Ecto neural progenitor cell (in vitro differentiated cells): ENCODE measurements around the gene CSTB.

Experiments used
- DNase-seq: peaks from one replicate; pipeline ENCODE4 v3.0.0-alpha.2; 2018; ENCODE audit warnings: low spot score

The CSTB gene

DNA sequence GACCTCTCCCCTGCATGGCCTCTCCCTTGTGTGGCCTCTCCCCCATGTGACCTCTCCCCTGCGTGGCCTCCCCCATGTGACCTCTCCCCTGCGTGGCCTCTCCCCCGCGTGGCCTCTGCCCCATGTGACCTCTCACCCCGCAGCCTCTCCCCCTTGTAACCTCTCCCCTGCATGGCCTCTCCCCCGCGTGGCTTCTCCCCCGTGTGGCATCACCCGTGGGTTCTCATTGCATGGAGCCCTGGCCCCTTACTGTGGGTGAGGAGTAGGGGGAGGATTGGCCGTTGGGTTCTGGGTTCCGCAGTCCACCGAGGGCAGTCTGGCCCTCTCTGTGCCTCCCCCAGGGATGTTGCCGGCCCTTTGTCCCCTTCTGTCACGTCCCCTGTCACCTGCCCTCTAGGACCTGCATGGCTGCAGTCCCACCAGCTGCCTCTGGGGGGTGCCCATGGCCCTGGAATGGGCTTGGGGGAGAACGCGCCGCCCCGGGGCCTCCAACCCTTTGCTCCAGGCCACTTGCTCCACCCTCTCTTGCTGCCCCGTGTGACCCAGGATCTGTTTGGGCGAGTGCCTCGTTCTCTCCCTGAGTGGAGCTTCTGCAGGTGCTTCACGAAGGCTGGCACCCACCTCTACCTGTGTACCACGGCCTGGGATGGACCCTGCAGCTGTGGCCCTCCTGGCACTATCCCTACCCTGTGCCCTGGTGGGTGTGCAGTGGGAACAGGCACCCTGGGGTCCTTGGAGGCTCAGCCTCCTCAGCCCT lies 34.6 kb upstream of the CSTB start:
- peak; percentile 95 for DNase-seq

DNA sequence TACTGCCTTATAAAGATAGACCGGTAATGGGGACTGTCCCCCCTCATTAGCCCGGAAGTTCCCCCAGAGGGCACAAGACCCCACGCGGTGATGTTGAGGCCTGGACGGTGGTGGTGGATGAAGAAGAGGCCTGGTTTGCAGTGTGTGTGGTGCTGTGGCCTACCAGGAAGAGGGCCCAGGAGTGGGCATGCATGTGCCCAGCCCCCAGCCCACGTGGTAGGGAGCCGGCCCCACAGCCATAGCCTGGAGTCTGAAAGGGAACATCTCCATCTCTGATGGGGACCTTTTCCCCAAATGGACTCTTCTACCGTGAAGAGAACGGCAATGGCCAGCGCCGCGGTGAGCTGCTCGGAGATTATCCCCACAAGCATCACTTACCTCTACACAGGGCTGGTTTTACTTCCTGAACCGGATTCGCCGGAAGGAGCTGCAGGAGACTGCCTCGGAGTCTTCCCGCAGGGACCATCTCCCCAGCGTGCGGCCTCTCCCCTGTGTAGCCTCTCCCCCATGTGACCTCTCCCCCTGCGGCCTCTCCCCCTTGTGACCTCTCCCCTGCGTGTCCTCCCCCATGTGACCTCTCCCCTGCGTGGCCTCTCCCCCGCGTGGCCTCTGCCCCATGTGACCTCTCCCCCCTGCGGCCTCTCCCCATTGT lies 33.9 kb upstream of the CSTB start:
- no peak for DNase-seq

- DNase-seq: no peak
Measured at GRCh38 chr21:43809346-43809799, 33.3 kb upstream of the CSTB start.

DNA sequence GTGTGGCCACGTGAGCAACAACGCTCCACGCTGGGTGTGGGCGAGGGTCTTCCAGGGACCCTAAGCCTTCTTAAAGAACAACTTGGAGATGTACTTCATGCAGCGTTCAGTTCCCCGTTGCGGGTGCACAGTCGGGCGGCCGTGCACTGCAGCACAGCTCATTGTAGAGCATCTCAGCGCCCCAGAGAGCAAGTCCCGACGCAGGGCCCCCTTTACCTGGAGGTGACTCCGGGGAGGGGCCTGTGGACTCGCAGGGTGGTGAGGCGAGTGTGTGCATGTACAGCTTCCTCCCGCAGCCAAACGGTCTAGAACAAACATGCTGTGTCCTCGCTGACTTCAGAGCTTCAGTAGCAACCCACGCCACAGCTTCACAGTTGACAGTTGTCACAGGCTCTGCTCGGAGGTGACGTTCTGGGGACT lies 32.7 kb upstream of the CSTB start:
- no peak for DNase-seq

GRCh38 chr21:43808367-43808766 lies 32.3 kb upstream of the CSTB start:
- DNase-seq: no peak

DNA sequence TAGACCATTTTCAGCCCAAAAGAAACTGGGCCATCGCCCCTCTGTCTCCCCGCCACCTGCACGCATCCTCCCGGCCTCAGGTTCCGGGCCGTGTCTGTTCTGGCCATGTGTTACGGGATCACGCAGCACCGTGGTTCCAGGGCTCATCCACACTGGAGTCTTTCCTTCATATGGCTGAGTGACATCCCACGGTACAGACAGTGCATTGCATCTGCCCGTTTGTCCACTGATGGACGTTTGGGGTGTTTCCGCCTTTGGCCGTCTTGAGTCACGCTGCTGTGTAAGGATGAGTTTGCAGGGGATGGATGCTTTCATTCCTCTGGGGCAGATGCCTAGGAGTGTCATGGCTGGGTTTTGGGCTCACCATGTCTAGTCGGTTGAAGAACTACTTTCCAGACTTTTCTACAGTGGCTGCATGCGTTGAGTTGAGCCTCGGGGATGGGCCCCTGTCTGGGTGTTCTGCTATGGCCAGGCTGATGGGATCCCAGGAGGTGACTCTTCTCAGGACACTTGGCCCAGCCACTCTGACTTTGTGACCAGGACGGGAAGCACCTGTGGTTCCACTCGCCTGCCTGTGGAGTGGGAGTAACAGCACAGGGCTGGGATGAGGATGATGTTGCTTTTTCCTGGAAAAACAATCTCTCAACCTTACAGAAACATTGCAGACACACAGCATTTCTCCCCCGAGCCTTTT lies 30.1 kb upstream of the CSTB start:
- no peak for DNase-seq

- DNase-seq: no peak
Measured at GRCh38 chr21:43805275-43805800, 29.2 kb upstream of the CSTB start.

GRCh38 chr21:43803558-43804300 lies 27.6 kb upstream of the CSTB start:
- DNase-seq: no peak

DNA sequence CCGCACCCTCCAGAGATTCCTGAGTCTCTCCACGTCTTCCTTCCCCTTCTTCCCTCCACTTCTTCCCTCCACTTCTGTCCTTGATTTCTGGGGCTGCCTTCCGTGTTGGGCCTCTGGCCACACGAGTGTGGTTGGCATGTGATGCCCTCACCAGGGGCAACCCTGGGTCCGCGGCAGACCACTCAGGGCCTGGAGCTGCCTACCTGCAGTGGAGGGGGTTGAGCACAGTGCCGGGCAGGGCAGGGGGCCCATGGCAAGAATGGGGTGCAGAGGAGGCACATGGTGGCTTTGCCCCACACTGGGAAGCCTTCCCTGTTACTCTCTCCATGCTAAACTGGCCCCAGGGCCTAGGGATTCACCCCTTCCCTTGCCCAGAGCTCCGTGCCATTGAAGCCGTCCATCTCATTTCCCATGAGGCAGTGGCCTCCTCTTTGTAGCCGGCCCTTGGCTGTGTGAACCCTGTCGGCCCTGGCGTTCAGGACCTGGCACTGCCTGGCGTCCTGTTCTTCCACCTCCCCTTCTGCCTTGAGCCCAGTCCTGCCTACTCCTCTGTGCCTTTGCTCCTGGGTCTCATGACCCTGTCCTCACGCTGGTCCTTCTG lies 26.7 kb upstream of the CSTB start:
- DNase-seq: no peak

DNA sequence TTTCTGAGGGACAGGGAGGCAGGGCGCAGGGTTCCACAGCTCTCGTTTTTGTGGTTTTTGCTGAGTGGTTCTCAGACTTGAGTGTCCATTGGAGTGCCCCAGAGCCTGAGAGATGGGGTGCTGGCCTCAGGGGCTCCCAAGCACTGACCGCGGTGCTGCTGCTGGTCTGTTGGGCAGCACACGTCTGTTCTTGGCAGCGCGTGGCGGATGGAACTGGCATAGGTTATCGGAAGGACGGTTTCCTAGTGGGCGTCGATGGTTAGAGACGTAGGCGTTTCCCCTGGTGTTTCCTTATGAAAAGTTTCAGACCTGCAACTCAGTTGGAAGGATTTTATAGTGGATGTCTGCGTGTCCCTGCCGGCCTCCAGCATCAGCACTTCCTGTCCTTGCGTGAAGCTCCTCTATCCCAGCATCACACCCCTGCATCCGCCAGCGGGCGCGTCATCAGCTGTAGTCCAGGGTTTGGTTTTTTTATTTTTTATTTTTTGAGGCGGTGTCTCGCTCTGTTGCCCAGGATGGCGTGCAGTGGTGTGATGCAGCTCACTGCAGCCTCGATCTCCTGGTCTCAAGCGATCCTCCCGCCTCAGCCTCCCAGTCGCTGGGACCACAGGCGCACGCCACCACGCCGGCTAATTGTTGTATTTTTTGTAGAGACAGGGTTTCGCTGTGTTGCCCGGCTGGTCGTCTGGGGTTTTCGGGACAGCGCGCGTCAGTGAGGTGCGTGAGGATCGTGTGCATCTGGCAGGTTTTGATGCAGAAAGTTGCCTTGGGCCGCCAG lies 25.1 kb upstream of the CSTB start:
- DNase-seq: no peak

DNA sequence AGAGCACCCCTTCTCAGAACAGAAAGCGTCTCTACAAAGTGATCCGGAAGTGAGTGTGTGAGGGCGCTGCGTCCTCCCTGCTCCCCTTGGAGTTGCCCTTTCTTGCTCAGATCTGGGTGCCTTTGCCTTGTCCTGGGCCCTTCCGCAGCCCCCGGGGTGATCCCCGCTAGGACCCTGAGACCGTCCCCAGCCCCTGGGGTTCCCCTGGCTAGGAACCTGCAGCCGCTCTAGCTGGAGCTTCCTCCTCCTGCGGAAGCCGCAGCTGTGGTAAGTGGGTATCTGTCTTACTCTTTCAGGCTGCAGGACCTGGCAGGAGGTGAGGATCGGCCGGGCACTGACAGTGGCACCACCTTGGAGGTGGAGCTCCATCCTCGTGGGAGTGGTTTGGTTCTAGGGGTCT lies 24.5 kb upstream of the CSTB start:
- DNase-seq: no peak

DNA sequence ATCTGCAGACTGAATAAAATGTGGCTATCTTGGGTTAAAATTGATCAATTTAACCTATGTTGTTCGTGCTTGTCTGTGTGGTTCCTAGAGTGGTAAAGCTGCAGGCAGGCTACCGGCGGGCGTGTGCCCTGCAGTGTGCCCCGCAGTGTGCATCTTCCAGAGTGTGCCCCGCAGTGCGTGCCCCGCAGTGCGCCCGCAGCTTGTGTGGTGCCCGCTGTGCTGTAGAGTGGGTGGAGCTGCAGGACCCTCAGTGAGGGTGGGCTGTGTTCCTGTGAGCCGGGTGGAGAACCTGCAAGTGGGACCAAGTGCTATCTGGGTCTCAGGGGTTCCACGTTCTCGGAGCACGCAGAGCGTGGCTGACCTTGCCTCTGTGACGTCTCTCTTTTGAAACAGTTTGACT lies 24.0 kb upstream of the CSTB start:
- DNase-seq: no peak

DNA sequence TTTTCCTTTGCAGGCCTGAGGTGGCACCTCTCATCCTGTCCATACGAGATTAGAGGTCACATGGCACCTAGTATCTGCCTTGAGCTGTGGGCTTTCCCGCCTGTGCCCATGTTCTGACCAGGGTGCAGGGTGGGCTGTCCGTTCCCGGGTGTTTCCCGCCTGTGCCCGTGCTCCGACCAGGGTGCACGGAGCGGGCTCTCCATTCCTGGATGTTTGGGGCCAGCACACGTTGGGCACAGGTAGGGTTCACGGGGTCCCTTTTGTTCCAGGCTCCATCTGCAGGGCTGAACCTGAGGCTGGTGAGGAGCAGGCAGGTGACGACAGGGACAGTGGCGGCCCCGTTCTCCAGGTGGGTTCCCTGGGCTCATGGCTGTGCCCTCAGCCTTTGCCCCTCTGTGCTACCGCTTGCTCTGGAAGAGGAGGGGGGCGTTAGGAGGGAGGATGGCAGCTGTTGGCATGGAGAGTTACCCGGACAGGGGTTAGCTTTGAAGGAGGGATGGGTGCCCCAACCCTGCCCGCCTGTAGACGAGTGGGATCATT lies 23.3 kb upstream of the CSTB start:
- DNase-seq: no peak

DNA sequence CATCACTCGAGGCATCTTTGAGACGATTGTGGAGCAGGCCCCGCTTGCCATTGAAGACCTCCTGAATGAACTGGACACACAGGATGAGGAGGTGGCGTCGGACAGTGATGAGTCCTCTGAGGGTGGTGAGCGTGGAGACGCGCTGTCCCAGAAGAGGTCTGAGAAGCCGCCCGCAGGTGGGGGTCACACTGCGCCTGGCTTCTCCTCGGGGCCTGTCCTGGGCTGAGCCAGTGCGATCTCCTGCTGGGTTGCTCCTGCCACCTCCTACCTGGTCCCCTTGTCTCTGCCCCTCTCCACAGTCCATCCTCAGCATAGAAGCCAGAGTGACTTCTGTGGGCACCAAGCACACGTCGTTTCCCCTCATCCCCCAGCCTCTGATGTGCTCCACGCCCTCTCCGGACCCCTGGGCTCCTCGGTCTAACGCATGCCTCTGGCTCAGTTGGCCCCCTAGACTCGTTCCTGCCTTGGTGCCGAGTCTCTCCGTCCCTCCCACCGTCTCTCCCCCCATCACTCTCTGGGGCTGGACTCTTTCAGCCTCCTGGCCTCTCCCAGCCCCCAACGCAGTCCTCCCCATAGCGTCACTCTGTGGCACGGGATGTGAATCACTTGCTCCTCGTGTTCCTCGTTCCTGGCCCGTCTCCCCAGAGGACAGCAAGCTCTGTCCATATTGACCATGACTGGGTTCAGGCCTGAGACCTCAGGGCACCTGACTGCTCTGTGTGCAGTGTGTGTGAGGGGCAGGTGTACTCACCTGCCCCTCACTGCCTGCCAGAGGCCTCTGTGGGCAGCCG lies 22.0 kb upstream of the CSTB start:
- no peak for DNase-seq

- DNase-seq: no peak
Measured at GRCh38 chr21:43797415-43797814, 21.3 kb upstream of the CSTB start.

DNA sequence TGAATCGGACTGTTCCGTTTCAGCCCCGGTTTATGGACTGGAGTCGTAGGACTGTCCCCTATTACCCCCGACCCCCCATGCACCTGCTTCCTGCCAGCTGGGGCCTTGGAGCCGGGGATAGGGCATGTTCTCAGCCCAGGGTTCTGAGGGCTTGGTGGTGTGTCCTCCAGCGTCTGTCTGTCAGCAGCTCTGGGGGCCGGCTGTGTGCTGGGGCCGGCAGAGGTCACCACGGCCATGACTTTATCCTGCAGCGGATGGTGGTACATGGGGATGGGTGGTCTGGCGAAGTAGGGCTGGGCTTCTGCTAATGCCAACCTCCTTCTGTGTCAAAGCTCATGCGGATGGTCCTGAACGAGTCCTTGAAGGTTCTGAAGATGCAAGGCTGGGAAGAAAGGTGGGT lies 18.7 kb upstream of the CSTB start:
- no peak for DNase-seq

- no peak for DNase-seq
Measured at GRCh38 chr21:43794311-43794710, 18.2 kb upstream of the CSTB start.

DNA sequence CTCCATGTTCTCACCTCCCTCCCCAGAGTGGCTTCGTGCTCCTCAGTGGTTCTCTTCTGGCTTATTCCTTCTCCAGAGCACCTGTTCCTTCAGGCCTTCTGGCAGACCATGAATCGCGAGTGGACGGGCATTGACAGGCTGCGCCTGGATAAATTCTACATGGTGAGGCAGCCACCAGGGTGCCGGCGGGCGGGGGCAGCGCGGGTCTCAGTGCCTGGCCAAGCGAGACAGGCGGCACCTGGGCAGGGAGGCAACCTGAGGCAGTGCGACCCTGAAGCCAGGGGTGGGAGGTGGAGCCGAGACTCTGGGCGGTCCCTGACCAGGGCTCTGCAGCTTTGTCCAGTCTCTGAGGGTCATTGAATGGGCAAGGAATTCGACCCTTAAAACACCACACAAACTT lies 17.1 kb upstream of the CSTB start:
- DNase-seq: no peak

GRCh38 chr21:43792406-43792805 lies 16.3 kb upstream of the CSTB start:
- no peak for DNase-seq

- no peak for DNase-seq
Measured at GRCh38 chr21:43790010-43790524, 14.0 kb upstream of the CSTB start.
